ENCODE measurements around the gene MRPL50.

Gene MRPL50

GRCh38 chr9:101369286-101369685, 29.1 kb downstream of the MRPL50 start:
- TF ChIP-seq EZH2phosphoT487 (IDR thresholded peaks at IDR 0.05; ENCODE audit: low read length), result no peak
- no peak for TF ChIP-seq CTCF (IDR thresholded peaks at IDR 0.05; ENCODE audit: low read length)
- no peak for TF ChIP-seq EZH2 (optimal IDR thresholded peaks at IDR 0.05; ENCODE audit: low read depth, low read length)
- H3K4me3 ChIP-seq (ENCODE audit: low read length), result no peak overlapping the region
- H3K79me2 ChIP-seq (ENCODE audit: low read length), result no peaks in the 10 kb centered on the region
- H3K27ac ChIP-seq (ENCODE audit: low read length), result no peak overlapping the region
- no peaks in the 10 kb centered on the region for H3K4me1 ChIP-seq (ENCODE audit: low read length)
- no peaks in the 10 kb centered on the region for H4K20me1 ChIP-seq (ENCODE audit: insufficient read depth, low read length)
- H3K9me3 ChIP-seq (replicated peaks; ENCODE audit: insufficient read depth, low read length), result no peaks in the 10 kb centered on the region
- H3K36me3 ChIP-seq (replicated peaks; ENCODE audit: insufficient read depth, low read length), result no peaks in the 10 kb centered on the region
- DNase-seq, result no peak
- no peak overlapping the region for H3K9ac ChIP-seq (ENCODE audit: low read length)
- H2AFZ ChIP-seq (ENCODE audit: low read length), result no peak overlapping the region
- H3F3A ChIP-seq (ENCODE audit: insufficient read depth, low read length), result no peaks in the 10 kb centered on the region
- no peaks in the 10 kb centered on the region for H3K9me2 ChIP-seq (replicated peaks; ENCODE audit: insufficient read depth, low read length)
- H3K4me2 ChIP-seq (ENCODE audit: low read depth, low read length), result no peak overlapping the region
- no peaks in the 10 kb centered on the region for H3K27me3 ChIP-seq (replicated peaks; ENCODE audit: insufficient read depth, low read length)

GRCh38 chr9:101367323-101367722, 31.1 kb downstream of the MRPL50 start:
- no peaks in the 10 kb centered on the region for H3F3A ChIP-seq (ENCODE audit: insufficient read depth, low read length)
- H3K36me3 ChIP-seq (replicated peaks; ENCODE audit: insufficient read depth, low read length), result no peaks in the 10 kb centered on the region
- no peak for DNase-seq
- no peaks in the 10 kb centered on the region for H3K27me3 ChIP-seq (replicated peaks; ENCODE audit: insufficient read depth, low read length)
- no peaks in the 10 kb centered on the region for H3K9me2 ChIP-seq (replicated peaks; ENCODE audit: insufficient read depth, low read length)
- H3K9ac ChIP-seq (ENCODE audit: low read length), result no peak overlapping the region
- no peaks in the 10 kb centered on the region for H3K9me3 ChIP-seq (replicated peaks; ENCODE audit: insufficient read depth, low read length)
- no peak overlapping the region for H3K27ac ChIP-seq (ENCODE audit: low read length)
- no peak overlapping the region for H2AFZ ChIP-seq (ENCODE audit: low read length)
- TF ChIP-seq EZH2phosphoT487 (IDR thresholded peaks at IDR 0.05; ENCODE audit: low read length), result no peak
- TF ChIP-seq EZH2 (optimal IDR thresholded peaks at IDR 0.05; ENCODE audit: low read depth, low read length), result no peak
- no peak for TF ChIP-seq CTCF (IDR thresholded peaks at IDR 0.05; ENCODE audit: low read length)
- no peaks in the 10 kb centered on the region for H4K20me1 ChIP-seq (ENCODE audit: insufficient read depth, low read length)
- H3K79me2 ChIP-seq (ENCODE audit: low read length), result no peaks in the 10 kb centered on the region
- no peak overlapping the region for H3K4me3 ChIP-seq (ENCODE audit: low read length)
- H3K4me2 ChIP-seq (ENCODE audit: low read depth, low read length), result no peak overlapping the region
- H3K4me1 ChIP-seq (ENCODE audit: low read length), result no peaks in the 10 kb centered on the region

- Histone ChIP-seq H3K36me3 (replicated peaks; ENCODE audit: insufficient read depth, low read length) (no peaks in the 10 kb centered on the region), H3K27ac (ENCODE audit: low read length) (no peak overlapping the region), H4K20me1 (ENCODE audit: insufficient read depth, low read length) (no peaks in the 10 kb centered on the region), H3K27me3 (replicated peaks; ENCODE audit: insufficient read depth, low read length) (no peaks in the 10 kb centered on the region), H3K4me1 (ENCODE audit: low read length) (no peaks in the 10 kb centered on the region), H3K9me2 (replicated peaks; ENCODE audit: insufficient read depth, low read length) (no peaks in the 10 kb centered on the region), H3K9me3 (replicated peaks; ENCODE audit: insufficient read depth, low read length) (no peaks in the 10 kb centered on the region), H3K9ac (ENCODE audit: low read length) (no peak overlapping the region), H3K4me2 (ENCODE audit: low read depth, low read length) (no peak overlapping the region), H2AFZ (ENCODE audit: low read length) (no peak overlapping the region), H3K79me2 (ENCODE audit: low read length) (no peaks in the 10 kb centered on the region), H3F3A (ENCODE audit: insufficient read depth, low read length) (no peaks in the 10 kb centered on the region), H3K4me3 (ENCODE audit: low read length) (no peak overlapping the region)
- TF ChIP-seq EZH2 (optimal IDR thresholded peaks at IDR 0.05; ENCODE audit: low read depth, low read length) (no peak), CTCF (IDR thresholded peaks at IDR 0.05; ENCODE audit: low read length) (no peak), EZH2phosphoT487 (IDR thresholded peaks at IDR 0.05; ENCODE audit: low read length) (no peak)
- no peak for DNase-seq
Measured at GRCh38 chr9:101366038-101366756, 32.2 kb downstream of the MRPL50 start.
